ENCODE measurements around the gene CPM.

GRCh38 chr12:68854554-68854953 is 78.4 kb downstream of the CPM start:
- TF ChIP-seq, protein P1, sequence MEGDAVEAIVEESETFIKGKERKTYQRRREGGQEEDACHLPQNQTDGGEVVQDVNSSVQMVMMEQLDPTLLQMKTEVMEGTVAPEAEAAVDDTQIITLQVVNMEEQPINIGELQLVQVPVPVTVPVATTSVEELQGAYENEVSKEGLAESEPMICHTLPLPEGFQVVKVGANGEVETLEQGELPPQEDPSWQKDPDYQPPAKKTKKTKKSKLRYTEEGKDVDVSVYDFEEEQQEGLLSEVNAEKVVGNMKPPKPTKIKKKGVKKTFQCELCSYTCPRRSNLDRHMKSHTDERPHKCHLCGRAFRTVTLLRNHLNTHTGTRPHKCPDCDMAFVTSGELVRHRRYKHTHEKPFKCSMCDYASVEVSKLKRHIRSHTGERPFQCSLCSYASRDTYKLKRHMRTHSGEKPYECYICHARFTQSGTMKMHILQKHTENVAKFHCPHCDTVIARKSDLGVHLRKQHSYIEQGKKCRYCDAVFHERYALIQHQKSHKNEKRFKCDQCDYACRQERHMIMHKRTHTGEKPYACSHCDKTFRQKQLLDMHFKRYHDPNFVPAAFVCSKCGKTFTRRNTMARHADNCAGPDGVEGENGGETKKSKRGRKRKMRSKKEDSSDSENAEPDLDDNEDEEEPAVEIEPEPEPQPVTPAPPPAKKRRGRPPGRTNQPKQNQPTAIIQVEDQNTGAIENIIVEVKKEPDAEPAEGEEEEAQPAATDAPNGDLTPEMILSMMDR (IDR thresholded peaks at IDR 0.05), result no peak
- no peak for TF ChIP-seq POLR2A (IDR thresholded peaks at IDR 0.05)
